Activated CD8-positive, alpha-beta memory T cell treated with anti-CD3 and anti-CD28 coated beads for 36 hours (primary cell): ENCODE results near the gene HERC3. TPM values are rescaled to one million over a fixed set of nuclear protein-coding genes. Genes with fewer than 3 reads are reported as not detected.
"Not testable (repeated sequence)": the region's sequence is repeated elsewhere in the genome, so short reads cannot be mapped to it uniquely, and the experiment has no call there.

Source experiments
- CTCF ChIA-PET: fragments of 350-600 bp; sonication (Branson Sonifier 250); formaldehyde crosslinking; loops from one replicate; lab custom pipeline; 2021; ENCODE audit warnings: antibody characterized with exemption; lab: Charles Lee
- POLR2A ChIA-PET: fragments of 350-600 bp; sonication (Branson Sonifier 250); formaldehyde crosslinking; loops from one replicate; lab custom pipeline; 2021; ENCODE audit warnings: antibody characterized with exemption; lab: Charles Lee
- total RNA-seq, 2 experiments: library from RNA; stranded (reverse); gene quantifications; one replicate each; pipeline ENCODE4 v1.2.3, GENCODE V29; 2021

The HERC3 gene
- total RNA-seq, 2 experiments from 2014 or later: 27.9 to 28.0 TPM

DNA sequence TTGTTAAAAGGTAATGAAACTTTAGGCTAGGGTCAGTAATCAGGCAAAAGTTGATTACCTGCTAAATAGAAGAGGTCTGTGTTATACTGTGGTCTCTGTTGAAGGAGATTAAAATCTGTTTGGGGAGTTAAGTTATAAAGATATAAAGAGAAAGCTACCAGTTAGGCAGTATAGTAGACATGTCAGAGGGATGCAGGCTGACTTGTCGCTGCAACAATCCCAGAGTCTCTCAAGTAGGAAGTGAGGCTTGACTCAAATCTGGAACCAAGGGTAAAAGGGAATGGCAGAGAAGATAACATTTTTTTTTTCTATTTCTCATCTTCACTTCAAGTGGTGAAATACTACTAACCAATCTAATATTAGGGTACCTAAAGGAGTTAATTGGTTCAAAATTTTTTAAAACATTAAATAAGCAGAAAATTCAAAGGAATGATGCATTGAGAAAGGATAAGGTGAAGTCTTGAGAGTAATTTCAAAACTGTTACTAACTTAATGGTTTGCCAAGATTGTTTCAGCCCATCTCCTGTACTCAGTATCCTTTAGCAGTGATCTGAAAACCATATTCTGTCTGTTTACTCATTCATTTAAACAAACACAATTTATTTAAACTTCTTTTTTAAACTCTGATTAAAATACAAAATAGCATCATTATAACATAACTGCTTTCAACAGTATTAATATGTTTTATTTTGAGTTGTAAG is 12.8 kb downstream of the HERC3 start:
- CTCF ChIA-PET: no interaction called here
- POLR2A ChIA-PET: no interaction called here

DNA sequence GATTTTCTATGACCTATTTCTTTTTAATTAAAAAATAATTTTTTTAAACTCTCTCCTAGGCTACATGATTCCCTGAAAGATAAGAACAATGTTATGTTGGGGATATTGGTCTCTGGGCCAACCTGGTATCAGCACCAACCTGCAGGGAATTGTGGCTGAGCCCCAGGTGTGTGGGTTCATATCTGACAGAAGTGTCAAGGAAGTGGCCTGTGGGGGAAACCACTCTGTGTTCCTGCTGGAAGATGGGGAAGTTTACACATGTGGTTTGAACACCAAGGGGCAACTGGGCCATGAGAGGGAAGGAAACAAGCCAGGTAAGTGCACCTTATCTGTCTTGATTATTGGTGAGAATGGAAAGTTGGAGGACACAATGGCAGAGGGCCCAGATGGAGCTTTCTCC is 13.5 kb downstream of the HERC3 start:
- ChIA-PET CTCF (no interaction called here), POLR2A (no interaction called here)

DNA sequence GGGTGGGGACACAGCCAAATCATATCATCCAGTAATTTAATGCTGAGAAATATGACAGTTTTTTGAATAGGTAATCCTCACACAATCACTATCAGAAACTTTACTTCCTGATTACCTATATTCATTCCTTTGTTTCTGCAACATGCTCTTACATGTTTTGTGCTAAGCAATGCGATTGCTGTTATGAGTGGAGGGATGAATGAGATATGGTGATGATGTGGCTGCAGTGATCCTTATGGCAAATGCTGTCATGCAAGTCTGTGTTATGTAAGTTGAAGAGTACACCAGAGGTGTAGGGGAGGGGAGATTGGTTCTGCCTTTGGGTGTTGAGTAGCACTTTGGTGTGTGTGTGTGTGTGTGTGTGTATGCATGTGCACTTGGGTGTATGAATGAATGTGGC is 14.6 kb downstream of the HERC3 start:
- ChIA-PET POLR2A (no interaction called here), CTCF (interaction anchor here (0.7 to 1.1 kb wide), 3 partner anchors 10 to 81 kb away, joined by 3 read pairs; no protein-coding TSS in a partner anchor)

DNA sequence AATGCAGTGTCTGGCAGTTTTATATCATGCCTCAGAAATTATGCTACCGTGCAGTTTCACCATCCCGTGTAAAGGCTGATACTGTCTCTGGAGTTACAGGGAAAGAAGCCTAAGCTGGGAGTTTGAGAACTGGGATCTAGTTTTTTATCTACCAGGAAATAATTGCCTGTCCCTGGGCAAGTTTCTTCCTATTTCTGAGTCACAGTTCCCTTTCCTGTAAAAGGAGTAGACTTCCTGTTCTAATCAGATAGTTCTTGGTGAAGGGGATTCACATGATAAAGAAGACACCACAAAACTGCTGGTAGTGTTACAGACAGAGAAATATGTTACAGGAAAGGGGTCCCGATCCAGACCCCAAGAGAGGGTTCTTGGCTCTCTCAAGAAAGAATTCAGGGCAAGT is 17.1 kb downstream of the HERC3 start:
- ChIA-PET CTCF (no interaction called here), POLR2A (interaction anchor here (1.2 kb wide), 1 partner anchor 16 kb away, joined by 3 read pairs; no protein-coding TSS in a partner anchor)

DNA sequence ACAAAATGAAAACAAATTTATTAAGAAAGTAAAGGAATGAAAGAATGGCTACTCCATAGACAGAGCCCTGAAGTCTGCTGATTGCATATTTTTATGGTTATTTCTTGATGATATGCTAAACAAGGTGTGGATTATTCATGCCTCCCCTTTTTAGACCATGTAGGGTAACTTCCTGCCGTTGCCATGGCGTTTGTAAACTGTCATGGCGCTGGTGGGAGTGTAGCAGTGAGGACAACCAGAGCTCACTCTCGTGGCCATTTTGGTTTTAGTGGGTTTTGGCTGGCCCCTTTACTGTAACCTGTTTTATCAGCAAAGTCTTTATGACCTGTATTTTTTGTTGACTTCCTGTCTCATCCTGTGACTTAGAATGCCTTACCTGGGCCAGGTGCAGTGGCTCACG is 17.5 kb downstream of the HERC3 start:
- POLR2A ChIA-PET: interaction anchor here (1.2 kb wide), 1 partner anchor 16 kb away, joined by 3 read pairs; no protein-coding TSS in a partner anchor

DNA sequence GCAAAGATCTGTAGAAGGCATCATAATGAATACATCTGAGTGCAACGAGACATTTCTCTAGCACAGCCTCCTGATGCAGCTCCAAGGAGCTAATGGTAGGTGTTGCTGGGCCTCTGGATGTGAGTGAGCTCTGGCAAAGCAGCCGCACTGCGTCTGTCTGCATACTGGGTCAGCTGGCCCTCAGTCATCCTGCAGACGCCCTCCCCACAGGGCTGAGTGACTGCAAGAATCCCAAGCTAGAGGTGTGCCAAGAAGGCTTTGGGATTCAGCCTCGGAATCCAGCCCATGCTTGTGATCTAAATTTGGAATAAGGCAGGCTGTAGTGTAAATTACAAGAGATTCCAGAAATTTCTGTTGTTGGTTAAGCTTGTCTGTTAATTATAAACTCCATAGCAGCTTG is 18.5 kb downstream of the HERC3 start:
- CTCF ChIA-PET: no interaction called here
- POLR2A ChIA-PET: no interaction called here

More for the DNA sequence above, 17.5 kb downstream of the HERC3 start:
- CTCF ChIA-PET: not testable (repeated sequence)

DNA sequence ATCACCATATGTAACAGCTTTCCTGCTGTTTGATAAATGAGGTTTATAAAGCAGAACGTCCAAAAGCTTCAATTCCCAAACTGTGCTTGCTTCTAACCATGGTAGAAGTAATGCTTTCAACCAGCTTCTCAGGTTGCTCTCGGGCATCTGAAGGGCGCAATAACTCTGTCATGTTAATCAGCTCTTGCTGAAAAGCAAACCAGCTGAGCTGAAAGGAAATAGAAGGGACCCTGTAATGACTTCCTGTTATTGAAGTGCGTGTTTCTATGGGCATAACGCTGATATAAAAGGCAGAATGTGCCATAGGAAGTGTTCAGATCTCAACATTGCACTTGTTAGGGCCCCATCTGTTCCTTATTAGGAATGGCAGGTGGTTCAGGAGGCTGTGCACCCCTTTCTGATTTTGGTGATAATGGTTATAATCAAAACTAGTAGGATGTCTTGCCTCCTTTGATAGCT is 21.2 kb downstream of the HERC3 start:
- ChIA-PET CTCF (interaction anchor here (1.5 to 2.4 kb wide), 2 partner anchors 21 to 74 kb away, joined by 4 to 12 read pairs; partner anchors contain the start of gene HERC3), POLR2A (interaction anchor here (1.1 to 2.1 kb wide), 2 partner anchors 18 to 21 kb away, joined by 5 to 7 read pairs; partner anchors contain the start of gene HERC3)

DNA sequence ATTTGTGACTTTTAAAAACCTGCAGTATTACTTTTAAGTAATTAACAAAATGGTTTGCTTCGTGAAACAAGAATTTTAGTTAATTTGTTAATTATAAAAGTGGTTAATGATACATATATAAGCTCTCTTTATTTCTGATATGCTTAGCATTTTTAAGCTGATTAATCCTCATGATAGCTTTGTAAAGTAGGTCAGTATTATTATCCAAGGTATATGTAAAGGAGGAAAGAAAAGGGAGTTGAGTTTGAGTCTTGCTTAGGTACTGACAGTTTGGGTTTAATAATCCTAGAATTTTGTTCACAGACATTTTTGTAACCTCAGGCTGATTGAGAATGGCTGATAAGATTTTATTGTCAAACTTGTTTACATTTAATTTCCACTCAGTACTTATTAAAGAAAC is 21.8 kb downstream of the HERC3 start:
- ChIA-PET CTCF (interaction anchor here (2.4 kb wide), 1 partner anchor 21 kb away, joined by 12 read pairs; the partner anchor contains the start of gene HERC3), POLR2A (interaction anchor here (2.1 kb wide), 1 partner anchor 22 kb away, joined by 7 read pairs; the partner anchor contains the start of gene HERC3)

DNA sequence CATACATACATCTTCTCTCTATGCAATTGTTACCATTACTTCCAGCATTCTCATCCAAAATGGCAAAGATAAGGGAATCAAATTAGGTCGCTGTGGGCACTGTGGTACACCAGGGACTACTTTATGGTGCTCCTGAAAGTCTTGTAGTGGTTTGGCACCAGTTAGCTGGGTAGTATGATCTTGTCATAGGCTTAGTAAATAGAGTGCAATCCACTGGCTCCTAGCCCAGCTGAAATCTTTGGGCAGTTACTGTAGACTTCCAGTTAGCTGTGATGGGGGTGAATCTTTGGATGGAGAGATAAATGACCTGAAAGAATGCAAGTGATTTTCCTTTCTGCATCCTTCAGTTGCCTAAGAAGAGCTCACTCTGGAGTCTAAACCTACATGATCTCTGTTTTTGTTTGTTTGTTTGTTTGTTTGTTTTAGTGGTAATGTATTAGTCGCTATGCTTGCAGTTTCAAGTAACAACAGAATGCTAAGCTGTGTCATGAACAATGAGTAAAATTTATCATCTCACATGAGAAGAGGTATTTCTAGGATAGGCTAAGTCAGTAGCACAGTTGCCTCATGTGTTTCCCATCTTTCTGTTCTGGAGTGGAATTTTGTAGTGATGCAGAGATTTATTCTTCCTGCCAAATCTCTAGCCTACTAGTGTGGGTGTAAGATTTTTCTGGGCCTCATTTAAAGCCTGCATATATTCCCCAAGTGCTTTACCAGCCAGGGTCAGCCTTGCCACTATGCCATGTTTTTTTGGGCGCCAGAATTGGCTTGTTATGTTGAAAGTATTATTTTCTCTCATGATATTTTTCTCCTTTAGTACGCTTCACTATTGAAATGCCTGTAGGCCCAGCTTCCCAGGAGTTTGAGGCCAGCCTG is 24.2 kb downstream of the HERC3 start:
- ChIA-PET CTCF (interaction anchor here (0.7 to 1.0 kb wide), 2 partner anchors 9 to 1669 kb away, joined by 3 read pairs; no protein-coding TSS in a partner anchor), POLR2A (no interaction called here)

DNA sequence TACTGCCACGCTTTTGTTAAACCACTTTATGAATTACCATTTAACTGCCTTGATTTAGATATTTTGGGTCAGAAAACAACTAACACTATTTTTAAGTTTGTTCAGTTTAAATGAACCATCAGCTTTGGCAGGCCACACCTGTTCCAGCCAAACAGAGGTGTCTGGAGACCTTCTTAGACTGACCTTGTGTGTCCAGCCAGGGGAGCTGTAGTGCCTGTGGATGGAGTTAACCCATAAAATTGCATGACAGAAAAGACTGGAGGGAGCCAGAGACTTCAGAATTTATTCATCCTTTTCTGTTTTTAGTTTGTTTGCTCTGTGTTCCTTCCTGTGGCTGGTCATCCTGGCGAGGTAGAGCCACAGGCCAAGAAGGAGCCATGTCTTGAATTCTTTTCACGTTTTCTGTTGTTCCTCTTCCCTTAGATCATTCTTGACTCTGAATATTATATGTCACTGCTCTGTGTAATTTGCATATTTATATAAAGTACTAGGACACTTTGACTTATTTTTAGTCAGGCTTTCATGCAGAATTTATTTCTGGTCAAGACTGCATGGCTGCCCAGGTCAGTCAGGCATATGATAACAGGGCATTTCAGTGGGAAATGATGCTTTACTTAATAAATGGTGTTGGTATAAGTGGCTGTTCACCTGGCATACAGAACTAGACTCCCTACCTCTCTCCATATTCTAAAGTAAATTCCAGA is 26.7 kb downstream of the HERC3 start:
- POLR2A ChIA-PET: no interaction called here
- CTCF ChIA-PET: interaction anchor here (1.1 kb wide), 1 partner anchor 12 kb away, joined by 3 read pairs; no protein-coding TSS in a partner anchor

DNA sequence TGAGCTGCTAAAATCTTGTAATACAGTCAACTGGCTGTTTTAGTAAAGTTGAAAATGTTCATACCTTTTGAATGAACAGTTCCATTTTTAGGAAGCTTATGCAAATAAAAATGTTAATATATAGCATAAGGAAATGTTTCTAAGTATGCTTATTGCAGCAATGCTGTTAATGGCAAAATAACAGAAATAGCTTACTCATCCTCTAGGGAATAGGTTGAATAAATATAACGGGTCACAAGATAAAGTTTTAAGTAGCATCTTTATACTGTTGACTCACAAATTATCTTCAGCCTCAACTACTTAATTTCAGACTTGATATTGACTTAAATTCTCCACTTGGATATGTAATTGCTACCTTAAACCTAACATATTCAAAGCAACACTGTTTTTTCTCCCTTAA is 27.7 kb downstream of the HERC3 start:
- ChIA-PET POLR2A (no interaction called here), CTCF (no interaction called here)

DNA sequence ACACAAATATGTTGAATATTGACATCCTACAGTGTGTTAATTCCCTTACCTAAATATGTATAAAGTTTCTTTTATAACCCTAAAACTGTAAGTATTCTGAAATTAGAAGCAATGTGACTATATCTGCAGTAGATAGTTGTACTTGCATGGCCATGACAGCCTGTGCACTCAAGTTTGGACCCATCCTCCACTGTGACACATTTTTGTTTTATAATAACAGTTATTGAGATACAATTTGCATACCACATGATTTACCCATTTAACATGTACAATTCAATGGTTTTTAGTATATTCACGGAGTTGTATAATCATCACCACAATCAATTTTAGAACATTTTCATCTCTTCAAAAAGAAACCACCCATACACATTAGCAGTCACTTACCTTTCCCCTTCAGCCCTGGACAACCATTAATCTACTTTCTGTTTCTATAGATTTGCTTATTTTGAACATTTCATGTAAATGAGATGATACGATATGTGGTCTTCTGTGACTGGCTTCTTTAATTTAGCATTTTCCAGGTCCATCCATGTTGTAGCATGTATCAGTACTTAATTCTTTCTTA is 29.6 kb downstream of the HERC3 start:
- CTCF ChIA-PET: no interaction called here
- POLR2A ChIA-PET: no interaction called here

DNA sequence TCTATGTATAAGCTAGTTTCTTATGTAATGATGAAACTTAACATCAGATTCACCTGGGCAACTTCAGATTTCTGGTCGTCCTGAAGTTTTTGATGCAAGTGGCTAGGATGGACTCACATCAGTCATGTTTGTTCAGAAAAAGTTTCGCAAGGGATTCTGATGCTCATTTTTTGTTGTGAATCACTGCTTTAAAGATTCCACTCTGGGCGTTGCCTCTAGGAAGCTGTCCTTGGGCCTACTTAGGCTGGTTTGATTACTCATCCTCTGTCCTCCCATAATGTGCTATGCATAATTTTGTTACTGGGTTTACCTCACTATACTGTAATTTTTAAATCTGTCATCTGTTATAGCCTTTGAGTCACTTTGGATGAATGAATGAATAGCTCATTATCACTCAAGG is 30.8 kb downstream of the HERC3 start:
- POLR2A ChIA-PET: no interaction called here

DNA sequence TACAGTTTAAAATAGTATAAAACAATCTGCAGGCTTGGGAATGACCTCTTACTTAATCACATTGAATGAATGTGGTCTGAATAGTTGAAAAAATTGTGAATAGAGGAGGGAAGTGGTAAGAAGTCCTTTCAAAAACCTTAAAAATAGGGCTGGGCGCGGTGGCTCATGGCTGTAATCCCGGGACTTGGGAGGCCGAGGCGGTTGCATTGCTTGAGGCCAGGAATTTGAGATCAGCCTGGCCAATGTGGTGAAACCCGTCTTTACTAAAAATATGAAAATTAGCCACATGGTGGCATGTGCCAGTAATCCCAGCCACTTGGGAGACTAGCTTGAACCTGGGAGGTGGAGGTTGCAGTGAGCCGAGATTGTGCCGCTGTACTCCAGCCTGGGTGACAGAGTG is 36.5 kb downstream of the HERC3 start:
- ChIA-PET CTCF (no interaction called here), POLR2A (no interaction called here)

More for the DNA sequence above, 30.8 kb downstream of the HERC3 start:
- CTCF ChIA-PET: interaction anchor here (1.0 kb wide), 1 partner anchor 31 kb away, joined by 3 read pairs; the partner anchor contains the start of gene HERC3

DNA sequence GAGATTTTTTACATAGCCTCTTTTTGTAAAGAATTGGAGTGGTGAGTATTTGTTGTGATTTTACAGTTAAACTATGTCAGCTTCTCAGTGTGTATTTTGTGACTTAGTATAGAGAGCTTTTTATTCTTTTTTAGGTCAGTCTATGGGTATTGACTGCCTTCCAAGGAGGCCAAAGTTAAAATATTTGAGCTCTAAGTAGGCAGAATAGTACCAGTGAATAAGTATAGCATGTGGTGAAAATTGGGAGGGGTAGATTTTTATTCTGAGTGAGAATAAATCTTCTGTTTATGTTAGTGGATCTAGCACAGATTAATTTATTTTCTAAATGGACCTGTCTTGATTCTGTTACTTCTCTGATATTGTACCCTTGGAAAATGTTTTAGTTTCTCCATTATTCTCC is 37.5 kb downstream of the HERC3 start:
- ChIA-PET POLR2A (no interaction called here), CTCF (no interaction called here)

DNA sequence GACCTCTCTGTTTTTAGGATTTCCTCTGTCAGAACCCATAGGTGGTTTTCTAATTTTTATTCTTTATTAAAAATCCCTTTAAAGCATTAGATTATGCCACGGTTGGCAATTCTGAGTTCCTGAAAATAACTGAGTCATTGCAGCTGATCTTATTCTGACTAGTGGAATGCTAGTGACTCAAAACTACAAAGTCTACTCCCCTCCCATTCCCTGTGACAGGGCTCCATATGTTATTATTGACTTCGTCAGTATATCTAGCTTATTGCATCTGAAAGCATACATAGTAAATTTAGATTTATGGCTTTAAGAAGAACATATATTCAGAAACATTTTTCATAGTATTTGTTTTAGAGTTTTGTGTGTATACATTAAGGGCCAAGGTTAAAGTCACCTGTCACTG is 38.5 kb downstream of the HERC3 start:
- POLR2A ChIA-PET: no interaction called here
- CTCF ChIA-PET: no interaction called here

DNA sequence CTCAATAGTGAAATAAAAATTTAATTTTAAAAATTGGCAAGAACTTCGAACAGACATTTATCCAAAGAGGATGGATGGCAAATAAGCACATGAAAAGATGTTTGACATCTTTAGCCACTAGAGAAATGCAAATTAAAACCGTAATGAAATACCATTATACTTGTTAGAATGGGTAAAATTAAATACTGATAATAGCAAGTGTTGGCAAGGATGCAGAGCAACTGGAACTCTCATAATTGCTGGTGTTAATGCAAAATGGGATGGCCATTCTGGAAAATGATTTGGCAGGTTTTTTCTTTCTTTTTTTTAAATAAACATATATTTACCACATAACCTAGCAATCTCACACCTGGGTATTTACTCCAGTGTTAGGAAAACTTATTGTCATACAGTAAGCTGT is 51.7 kb downstream of the HERC3 start:
- POLR2A ChIA-PET: no interaction called here
- CTCF ChIA-PET: interaction anchor here (0.6 kb wide), 1 partner anchor 49 kb away, joined by 5 read pairs; no protein-coding TSS in a partner anchor

DNA sequence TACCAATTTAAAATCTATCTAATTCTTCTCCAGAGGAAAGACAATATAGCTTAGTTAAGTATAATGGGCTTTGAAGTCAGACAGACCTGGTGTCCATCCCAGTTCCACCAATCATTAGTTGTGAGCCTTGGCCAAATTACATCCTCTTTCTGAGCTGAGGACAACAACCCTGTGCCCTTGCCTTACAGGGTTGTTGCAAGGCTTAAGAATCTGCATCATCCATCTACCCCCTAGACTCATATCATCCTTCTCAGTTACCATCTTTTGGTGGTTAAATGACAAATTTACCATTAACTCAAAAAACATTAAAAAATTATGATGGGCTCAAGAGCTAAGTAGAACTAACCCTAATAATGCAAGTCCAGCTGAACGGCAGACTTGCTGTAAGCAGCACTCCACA is 53.7 kb downstream of the HERC3 start:
- POLR2A ChIA-PET: interaction anchor here (1.3 kb wide), 1 partner anchor 53 kb away, joined by 4 read pairs; no protein-coding TSS in a partner anchor
- CTCF ChIA-PET: interaction anchor here (0.6 kb wide), 1 partner anchor 18 kb away, joined by 4 read pairs; no protein-coding TSS in a partner anchor
